Endothelial cell of umbilical vein (primary cell): ENCODE data around the gene PNPLA3.

Experiments
- EZH2 ChIP-seq: IDR thresholded peaks from 2 replicates; pipeline ENCODE4 v1.6.1; 2012; ENCODE audit warnings: borderline replicate concordance, low read depth, mild to moderate bottlenecking, moderate library complexity, low read length, inconsistent platforms; ENCODE audit not compliant: severe bottlenecking
- JUN ChIP-seq: IDR thresholded peaks from 2 replicates; pipeline ENCODE4 v1.6.1; 2011; ENCODE audit warnings: borderline replicate concordance, low read depth; ENCODE audit not compliant: insufficient read length, insufficient read depth
- POLR2A ChIP-seq: IDR thresholded peaks from 2 replicates; pipeline ENCODE4 v1.6.1; 2012; ENCODE audit warnings: low read depth, mild to moderate bottlenecking, control low read depth, low read length
- POLR2AphosphoS5 ChIP-seq: IDR thresholded peaks from 2 replicates; pipeline ENCODE4 v1.6.1; 2012; ENCODE audit warnings: low read depth, mild to moderate bottlenecking, control low read depth, low read length, moderate library complexity; ENCODE audit not compliant: insufficient read depth
- TF ChIP-seq, protein P1 (sequence below), 2 donors: IDR thresholded peaks; 1 replicate in 1 of 2; 2 replicates in 1 of 2; pipeline ENCODE4 v1.5.1; 2011; ENCODE audit warnings: low read length in 2 of 2, mild to moderate bottlenecking in 2 of 2, moderate library complexity in 2 of 2, control low read depth in 1 of 2, inconsistent platforms in 1 of 2, low read depth in 1 of 2; ENCODE audit not compliant: insufficient read depth in 1 of 2; ENCODE audit errors: extremely low read depth in 1 of 2
- TF ChIP-seq, protein P2 (sequence below): IDR thresholded peaks from 2 replicates; pipeline ENCODE4 v1.6.1; 2011; ENCODE audit not compliant: insufficient read depth, insufficient read length

- TF ChIP-seq, protein P1, sequence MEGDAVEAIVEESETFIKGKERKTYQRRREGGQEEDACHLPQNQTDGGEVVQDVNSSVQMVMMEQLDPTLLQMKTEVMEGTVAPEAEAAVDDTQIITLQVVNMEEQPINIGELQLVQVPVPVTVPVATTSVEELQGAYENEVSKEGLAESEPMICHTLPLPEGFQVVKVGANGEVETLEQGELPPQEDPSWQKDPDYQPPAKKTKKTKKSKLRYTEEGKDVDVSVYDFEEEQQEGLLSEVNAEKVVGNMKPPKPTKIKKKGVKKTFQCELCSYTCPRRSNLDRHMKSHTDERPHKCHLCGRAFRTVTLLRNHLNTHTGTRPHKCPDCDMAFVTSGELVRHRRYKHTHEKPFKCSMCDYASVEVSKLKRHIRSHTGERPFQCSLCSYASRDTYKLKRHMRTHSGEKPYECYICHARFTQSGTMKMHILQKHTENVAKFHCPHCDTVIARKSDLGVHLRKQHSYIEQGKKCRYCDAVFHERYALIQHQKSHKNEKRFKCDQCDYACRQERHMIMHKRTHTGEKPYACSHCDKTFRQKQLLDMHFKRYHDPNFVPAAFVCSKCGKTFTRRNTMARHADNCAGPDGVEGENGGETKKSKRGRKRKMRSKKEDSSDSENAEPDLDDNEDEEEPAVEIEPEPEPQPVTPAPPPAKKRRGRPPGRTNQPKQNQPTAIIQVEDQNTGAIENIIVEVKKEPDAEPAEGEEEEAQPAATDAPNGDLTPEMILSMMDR (IDR thresholded peaks at IDR 0.05; ENCODE audit: extremely low read depth in 1 of 2, insufficient read depth in 1 of 2, low read depth in 1 of 2, low read length in 2 of 2) = no peak
- no peak for TF ChIP-seq POLR2A
- TF ChIP-seq EZH2 = no peak
- TF ChIP-seq POLR2AphosphoS5 = no peak
- TF ChIP-seq JUN = no peak
- TF ChIP-seq, protein P2, sequence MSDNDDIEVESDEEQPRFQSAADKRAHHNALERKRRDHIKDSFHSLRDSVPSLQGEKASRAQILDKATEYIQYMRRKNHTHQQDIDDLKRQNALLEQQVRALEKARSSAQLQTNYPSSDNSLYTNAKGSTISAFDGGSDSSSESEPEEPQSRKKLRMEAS = no peak
These were observed 13.9 kb upstream of the PNPLA3 start for GRCh38 chr22:43909708-43910107.
